Measurements from ENCODE around the gene TXN2. TPM values are rescaled to one million over a fixed set of nuclear protein-coding genes. Genes with fewer than 3 reads are reported as not detected.
"Not testable (repeated sequence)": the region's sequence is repeated elsewhere in the genome, so short reads cannot be mapped to it uniquely, and the experiment has no call there.

Gene TXN2
- total RNA-seq, 1 experiment from 2014 or later = 58.6 TPM

DNA sequence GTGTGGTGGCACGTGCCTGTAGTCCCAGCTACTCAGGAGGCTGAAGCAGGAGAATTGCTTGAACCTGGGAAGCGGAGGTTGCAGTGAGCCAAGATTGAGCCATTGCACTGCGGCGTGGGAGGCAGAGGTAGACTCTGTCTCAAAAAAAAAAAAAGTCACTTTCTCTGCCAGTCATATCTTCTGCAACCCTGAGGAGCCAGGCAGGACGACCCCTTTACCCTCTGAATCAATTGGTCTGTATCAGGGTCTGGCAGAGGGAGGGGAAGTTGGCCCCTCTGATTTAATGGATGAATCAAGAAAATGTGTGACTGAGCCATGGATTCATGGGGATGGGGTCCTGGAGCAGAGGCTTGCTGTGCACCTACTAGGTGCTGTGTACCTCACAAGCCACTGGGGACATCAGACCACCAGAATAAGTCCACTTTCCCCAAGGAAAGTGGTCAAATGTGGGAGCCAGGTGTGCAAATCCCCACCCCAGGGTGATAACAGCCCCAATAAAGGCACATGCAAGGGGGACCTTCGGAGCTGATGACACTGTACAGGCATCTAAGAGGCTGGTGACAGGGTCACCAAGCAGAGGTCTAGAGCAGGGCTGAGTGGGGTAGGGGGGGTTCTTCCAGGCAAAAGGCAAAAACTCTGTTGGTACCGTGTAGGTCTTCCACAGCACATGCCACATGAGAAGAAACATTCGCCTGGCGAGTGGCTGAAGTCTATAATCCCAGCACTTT lies 29.0 kb downstream of the TXN2 start:
- no peak overlapping the region for H3K14ac ChIP-seq (ENCODE audit: insufficient read depth, low read length)
- no peak overlapping the region for H2BK12ac ChIP-seq (ENCODE audit: insufficient read length, low read depth, low read length)
- H3K23me2 ChIP-seq (ENCODE audit: insufficient read length, low read depth, low read length, poor library complexity, severe bottlenecking) = peaks cover 6% of the 10 kb centered on the region
- H4K8ac ChIP-seq (replicated peaks; ENCODE audit: insufficient read length, low read depth, low read length) = no peak overlapping the region
- TF ChIP-seq, protein P1, sequence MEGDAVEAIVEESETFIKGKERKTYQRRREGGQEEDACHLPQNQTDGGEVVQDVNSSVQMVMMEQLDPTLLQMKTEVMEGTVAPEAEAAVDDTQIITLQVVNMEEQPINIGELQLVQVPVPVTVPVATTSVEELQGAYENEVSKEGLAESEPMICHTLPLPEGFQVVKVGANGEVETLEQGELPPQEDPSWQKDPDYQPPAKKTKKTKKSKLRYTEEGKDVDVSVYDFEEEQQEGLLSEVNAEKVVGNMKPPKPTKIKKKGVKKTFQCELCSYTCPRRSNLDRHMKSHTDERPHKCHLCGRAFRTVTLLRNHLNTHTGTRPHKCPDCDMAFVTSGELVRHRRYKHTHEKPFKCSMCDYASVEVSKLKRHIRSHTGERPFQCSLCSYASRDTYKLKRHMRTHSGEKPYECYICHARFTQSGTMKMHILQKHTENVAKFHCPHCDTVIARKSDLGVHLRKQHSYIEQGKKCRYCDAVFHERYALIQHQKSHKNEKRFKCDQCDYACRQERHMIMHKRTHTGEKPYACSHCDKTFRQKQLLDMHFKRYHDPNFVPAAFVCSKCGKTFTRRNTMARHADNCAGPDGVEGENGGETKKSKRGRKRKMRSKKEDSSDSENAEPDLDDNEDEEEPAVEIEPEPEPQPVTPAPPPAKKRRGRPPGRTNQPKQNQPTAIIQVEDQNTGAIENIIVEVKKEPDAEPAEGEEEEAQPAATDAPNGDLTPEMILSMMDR (conservative IDR thresholded peaks at IDR 0.05) = peak; percentile 21; the same call in 1 of the 3 replicates
- peaks cover 4% of the 10 kb centered on the region for H3K27me3 Mint-ChIP-seq (ENCODE audit: low read depth)
- H3K27ac Mint-ChIP-seq = peak overlapping the region in 1 of 3 experiments; percentile 48; a peak in 1 of 7 replicates
- no peak overlapping the region for H3K18ac ChIP-seq (ENCODE audit: insufficient read length, low read depth, low read length)
- no peak overlapping the region for H2BK120ac ChIP-seq (ENCODE audit: low read depth, low read length, poor library complexity, severe bottlenecking)
- no peak overlapping the region for H4K5ac ChIP-seq (ENCODE audit: insufficient read length, low read depth, low read length)
- H3K9me3 ChIP-seq (ENCODE audit: control insufficient read depth, low read depth, low read length) = no peaks in the 10 kb centered on the region
- H3K27ac ChIP-seq (ENCODE audit: insufficient read length, low read depth, low read length) = no peak overlapping the region
- H3K79me2 ChIP-seq (ENCODE audit: insufficient read depth, low read length) = no peaks in the 10 kb centered on the region
- H2AK5ac ChIP-seq (ENCODE audit: insufficient read length, low read length) = no peak overlapping the region
- H3K4me1 ChIP-seq (ENCODE audit: insufficient read depth, low read length) = no peaks in the 10 kb centered on the region
- H3K27me3 ChIP-seq (ENCODE audit: insufficient read depth, low read length) = no peaks in the 10 kb centered on the region
- no peak overlapping the region for H3K4me2 ChIP-seq (ENCODE audit: insufficient read depth, insufficient read length, low read length)
- no peak overlapping the region for H3K23ac ChIP-seq (ENCODE audit: insufficient read length, low read depth, low read length)
- no peak overlapping the region for H3K4ac ChIP-seq (ENCODE audit: low read depth, low read length)
- H3K36me3 Mint-ChIP-seq (ENCODE audit: insufficient read depth in 1 of 3, low read depth in 3 of 3) = no peaks in the 10 kb centered on the region
- no peak overlapping the region for H4K91ac ChIP-seq (ENCODE audit: insufficient read length, low read depth, low read length)
- H3K9ac ChIP-seq (ENCODE audit: extremely low read depth, insufficient read length, low read length) = no peak overlapping the region
- WGBS (ENCODE audit: extremely low coverage, insufficient read length, low lambda C conversion rate) = no CpG with 5 or more reads among the region's 9 CpGs
- DNase-seq = no peak
- no peaks in the 10 kb centered on the region for H4K20me1 ChIP-seq (ENCODE audit: control insufficient read depth, insufficient read depth, insufficient read length)
- no peaks in the 10 kb centered on the region for H3K79me1 ChIP-seq (ENCODE audit: insufficient read depth, low read depth, low read length, poor library complexity, severe bottlenecking)
- H3K9me3 Mint-ChIP-seq = no peaks in the 10 kb centered on the region; a peak in 2 of 5 replicates
- H2BK5ac ChIP-seq (ENCODE audit: insufficient read length, low read length) = no peak overlapping the region
- no peak overlapping the region for H2AFZ ChIP-seq (ENCODE audit: low read length)
- no peak overlapping the region for H2BK20ac ChIP-seq (ENCODE audit: low read depth, low read length, poor library complexity, severe bottlenecking)
- no peak overlapping the region for H3K56ac ChIP-seq (ENCODE audit: insufficient read length, low read depth, low read length)
- no peak overlapping the region for H2BK15ac ChIP-seq (ENCODE audit: low read depth, low read length)
- no peak overlapping the region for H3K4me3 Mint-ChIP-seq
- H3K4me1 Mint-ChIP-seq = peaks cover 20 to 29% of the 10 kb centered on the region in 2 experiments
- no peak overlapping the region for H3T11ph ChIP-seq (ENCODE audit: low read length)

DNA sequence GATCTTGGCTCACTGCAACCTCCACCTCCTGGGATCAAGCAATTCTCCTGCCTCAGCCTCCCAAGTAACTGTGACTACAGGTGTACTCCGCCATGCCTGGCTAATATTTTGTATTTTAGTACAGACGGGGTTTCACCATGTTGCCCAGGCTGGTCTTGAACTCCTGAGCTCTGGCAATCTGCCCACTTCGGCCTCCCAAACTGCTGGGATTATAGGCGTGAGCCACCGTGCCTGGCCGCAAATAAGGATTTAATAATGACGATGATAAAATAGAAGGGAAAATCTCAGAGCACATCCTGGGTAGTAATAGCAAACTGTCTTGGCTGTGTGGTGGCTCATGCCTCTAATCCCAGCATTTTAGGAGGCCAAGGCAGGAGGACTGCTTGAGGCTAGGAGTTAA lies 30.5 kb downstream of the TXN2 start:
- H3K36me3 Mint-ChIP-seq (ENCODE audit: insufficient read depth in 1 of 3, low read depth in 3 of 3); H4K5ac ChIP-seq (ENCODE audit: insufficient read length, low read depth, low read length); H2BK20ac ChIP-seq (ENCODE audit: low read depth, low read length, poor library complexity, severe bottlenecking); H3K4me3 Mint-ChIP-seq; H3K23ac ChIP-seq (ENCODE audit: insufficient read length, low read depth, low read length); H3K27me3 ChIP-seq (ENCODE audit: insufficient read depth, low read length); H2BK120ac ChIP-seq (ENCODE audit: low read depth, low read length, poor library complexity, severe bottlenecking); H3K9ac ChIP-seq (ENCODE audit: extremely low read depth, insufficient read length, low read length); H2BK5ac ChIP-seq (ENCODE audit: insufficient read length, low read length); H2BK12ac ChIP-seq (ENCODE audit: insufficient read length, low read depth, low read length); H3K4ac ChIP-seq (ENCODE audit: low read depth, low read length); H2AK5ac ChIP-seq (ENCODE audit: insufficient read length, low read length); H3K79me1 ChIP-seq (ENCODE audit: insufficient read depth, low read depth, low read length, poor library complexity, severe bottlenecking); H3K18ac ChIP-seq (ENCODE audit: insufficient read length, low read depth, low read length); H3K4me1 ChIP-seq (ENCODE audit: insufficient read depth, low read length); H2BK15ac ChIP-seq (ENCODE audit: low read depth, low read length); H4K91ac ChIP-seq (ENCODE audit: insufficient read length, low read depth, low read length); H3K14ac ChIP-seq (ENCODE audit: insufficient read depth, low read length); H2AFZ ChIP-seq (ENCODE audit: low read length); H4K20me1 ChIP-seq (ENCODE audit: control insufficient read depth, insufficient read depth, insufficient read length); H3K79me2 ChIP-seq (ENCODE audit: insufficient read depth, low read length); DNase-seq; H3K27me3 Mint-ChIP-seq (ENCODE audit: low read depth); H3K9me3 ChIP-seq (ENCODE audit: control insufficient read depth, low read depth, low read length); H3K27ac ChIP-seq (ENCODE audit: insufficient read length, low read depth, low read length); H4K8ac ChIP-seq (replicated peaks; ENCODE audit: insufficient read length, low read depth, low read length); H3K4me2 ChIP-seq (ENCODE audit: insufficient read depth, insufficient read length, low read length); H3T11ph ChIP-seq (ENCODE audit: low read length); H3K9me3 Mint-ChIP-seq; H3K23me2 ChIP-seq (ENCODE audit: insufficient read length, low read depth, low read length, poor library complexity, severe bottlenecking); H3K56ac ChIP-seq (ENCODE audit: insufficient read length, low read depth, low read length): not testable (repeated sequence)
- H3K27ac Mint-ChIP-seq = peak overlapping the region in 1 of 3 experiments; percentile 65; a peak in 1 of 7 replicates
- peaks cover 15 to 23% of the 10 kb centered on the region in 2 experiments for H3K4me1 Mint-ChIP-seq
- no CpG with 5 or more reads among the region's 7 CpGs for WGBS (ENCODE audit: extremely low coverage, insufficient read length, low lambda C conversion rate)
